Subcutaneous abdominal adipose tissue (tissue), 5 donors: ENCODE measurements around the gene CA7.

Experiments used
- H3K27ac ChIP-seq: one replicate; pipeline ENCODE4 v1.7.0; 2013; ENCODE audit warnings: low read depth, mild to moderate bottlenecking, inconsistent platforms, low read length, moderate library complexity
- H3K27me3 ChIP-seq, 5 donors: one replicate each; pipeline ENCODE4 v1.7.0; 2013; ENCODE audit warnings: low read length in 5 of 5, inconsistent platforms in 1 of 5; ENCODE audit not compliant: control insufficient read depth in 5 of 5, insufficient read depth in 4 of 5
- H3K36me3 ChIP-seq, 5 donors: one replicate each; pipeline ENCODE4 v1.7.0; 2013; ENCODE audit warnings: low read length in 5 of 5; ENCODE audit not compliant: control insufficient read depth in 5 of 5, insufficient read depth in 5 of 5
- H3K4me1 ChIP-seq, 5 donors: one replicate each; pipeline ENCODE4 v1.7.0; 2013; ENCODE audit warnings: low read length in 5 of 5, mild to moderate bottlenecking in 3 of 5, moderate library complexity in 1 of 5; ENCODE audit not compliant: control insufficient read depth in 5 of 5, insufficient read depth in 5 of 5
- H3K4me3 ChIP-seq, 5 donors: one replicate each; pipeline ENCODE4 v1.7.0; 2013; ENCODE audit warnings: low read length in 5 of 5, low read depth in 1 of 5
- H3K9ac ChIP-seq, 5 donors: one replicate each; pipeline ENCODE4 v1.7.0; 2013; ENCODE audit warnings: low read length in 5 of 5, mild to moderate bottlenecking in 4 of 5, moderate library complexity in 3 of 5
- H3K9me3 ChIP-seq, 5 donors: one replicate each; pipeline ENCODE4 v1.7.0; 2013; ENCODE audit warnings: low read length in 5 of 5; ENCODE audit not compliant: control insufficient read depth in 5 of 5
- donor health status: healthy.
- donor health status: healthy.
- donor health status: healthy.
- donor health status: healthy.
- donor health status: healthy.

The CA7 gene

DNA sequence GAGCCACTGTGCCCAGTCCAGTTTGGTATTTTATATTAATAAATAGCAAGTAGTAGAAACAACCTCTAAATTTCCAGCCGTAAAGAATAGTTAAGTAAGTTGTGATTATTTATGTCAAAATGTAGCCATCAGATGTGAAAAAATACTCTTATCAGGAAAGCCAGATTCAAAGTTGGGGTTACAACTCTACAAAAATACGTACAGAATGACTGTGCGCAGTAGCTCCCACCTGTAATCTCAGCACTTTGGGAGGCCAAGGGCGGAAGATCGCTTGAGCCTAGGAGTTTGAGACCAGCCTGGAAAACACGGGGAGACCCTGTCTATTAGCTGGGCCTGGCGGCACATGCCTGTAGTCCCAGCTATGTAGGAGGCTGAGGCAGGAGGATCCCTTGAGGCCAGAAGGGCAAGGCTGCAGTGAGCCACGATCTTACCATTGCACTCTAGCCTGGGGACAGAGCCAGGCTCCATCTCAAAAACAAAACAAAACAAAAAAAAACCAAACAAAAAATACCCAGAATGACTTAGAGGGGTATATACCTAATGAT lies 37.8 kb downstream of the CA7 start:
- Histone ChIP-seq H3K27me3 (no peaks in the 10 kb centered on the region), H3K4me1 (peaks cover 0 to 56% (median 26%) of the 10 kb centered on the region in 5 donors), H3K27ac (peak overlapping the region; percentile 74), H3K9me3 (no peaks in the 10 kb centered on the region), H3K4me3 (peak overlapping the region in 4 of 5 donors; percentile 50 to 97 (median 82)), H3K36me3 (peaks cover 6 to 24% (median 22%) of the 10 kb centered on the region in 5 donors), H3K9ac (peak overlapping the region in 1 of 5 donors; percentile 86)

DNA sequence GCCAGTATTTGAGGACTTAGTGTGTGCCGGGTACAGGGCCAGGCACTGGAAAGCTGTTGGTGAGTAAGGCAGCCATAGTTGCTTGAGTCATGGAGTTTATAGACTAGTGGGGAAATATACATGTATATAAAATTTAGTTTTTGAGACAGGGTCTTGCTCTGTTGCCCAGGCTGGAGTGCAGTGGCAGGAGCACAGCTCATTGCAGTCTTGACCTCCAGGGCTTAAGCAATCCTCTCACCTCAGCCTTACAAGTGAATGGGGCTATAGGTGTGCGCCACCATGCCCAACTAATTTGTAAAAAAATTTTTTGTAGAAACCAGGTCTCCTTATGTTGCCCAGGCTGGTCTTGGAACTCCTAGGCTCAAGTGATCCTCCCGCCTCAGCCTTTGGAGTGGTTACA lies 38.5 kb downstream of the CA7 start:
- peak overlapping the region; percentile 74 for H3K27ac ChIP-seq
- no peaks in the 10 kb centered on the region for H3K9me3 ChIP-seq
- H3K4me1 ChIP-seq = peaks cover 0 to 56% (median 26%) of the 10 kb centered on the region in 5 donors
- no peak overlapping the region for H3K9ac ChIP-seq
- H3K4me3 ChIP-seq = no peak overlapping the region
- no peaks in the 10 kb centered on the region for H3K27me3 ChIP-seq
- H3K36me3 ChIP-seq = peaks cover 9 to 25% (median 22%) of the 10 kb centered on the region in 5 donors

- Histone ChIP-seq H3K36me3 (peaks cover 9 to 25% (median 24%) of the 10 kb centered on the region in 5 donors), H3K4me3 (no peak overlapping the region), H3K4me1 (peaks cover 0 to 44% (median 16%) of the 10 kb centered on the region in 5 donors), H3K9ac (peak overlapping the region in 2 of 5 donors; percentile 18 to 41), H3K9me3 (no peaks in the 10 kb centered on the region), H3K27me3 (no peaks in the 10 kb centered on the region), H3K27ac (no peak overlapping the region)
Observed at GRCh38 chr16:66885491-66885890, 41.3 kb downstream of the CA7 start.

GRCh38 chr16:66886321-66886720 lies 42.1 kb downstream of the CA7 start:
- H3K9me3 ChIP-seq = no peaks in the 10 kb centered on the region
- H3K4me3 ChIP-seq = no peak overlapping the region
- H3K27me3 ChIP-seq = no peaks in the 10 kb centered on the region
- H3K36me3 ChIP-seq = peaks cover 9 to 27% (median 24%) of the 10 kb centered on the region in 5 donors
- no peak overlapping the region for H3K27ac ChIP-seq
- H3K9ac ChIP-seq = peak overlapping the region in 1 of 5 donors; percentile 17
- peaks cover 0 to 39% (median 9%) of the 10 kb centered on the region in 5 donors for H3K4me1 ChIP-seq

DNA sequence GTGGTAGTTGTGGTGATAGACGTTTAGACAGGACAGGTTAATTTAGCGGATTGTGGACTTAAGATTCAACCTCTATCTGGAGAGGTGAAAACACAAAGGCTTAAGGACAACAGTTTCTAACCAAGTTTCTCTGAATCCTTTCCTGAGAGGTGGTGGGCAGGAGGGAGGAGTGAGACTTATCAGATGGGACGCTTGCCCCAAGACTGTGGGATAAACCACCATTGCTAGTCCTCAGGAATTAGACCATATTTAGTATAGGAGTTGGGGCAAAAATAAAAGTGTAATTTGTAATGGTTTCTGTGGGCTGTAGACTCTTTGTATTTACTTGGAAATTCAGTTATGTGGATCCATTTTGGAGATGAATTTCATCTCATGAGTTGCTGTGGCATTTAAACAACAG lies 42.7 kb downstream of the CA7 start:
- H3K27me3 ChIP-seq = no peaks in the 10 kb centered on the region

DNA sequence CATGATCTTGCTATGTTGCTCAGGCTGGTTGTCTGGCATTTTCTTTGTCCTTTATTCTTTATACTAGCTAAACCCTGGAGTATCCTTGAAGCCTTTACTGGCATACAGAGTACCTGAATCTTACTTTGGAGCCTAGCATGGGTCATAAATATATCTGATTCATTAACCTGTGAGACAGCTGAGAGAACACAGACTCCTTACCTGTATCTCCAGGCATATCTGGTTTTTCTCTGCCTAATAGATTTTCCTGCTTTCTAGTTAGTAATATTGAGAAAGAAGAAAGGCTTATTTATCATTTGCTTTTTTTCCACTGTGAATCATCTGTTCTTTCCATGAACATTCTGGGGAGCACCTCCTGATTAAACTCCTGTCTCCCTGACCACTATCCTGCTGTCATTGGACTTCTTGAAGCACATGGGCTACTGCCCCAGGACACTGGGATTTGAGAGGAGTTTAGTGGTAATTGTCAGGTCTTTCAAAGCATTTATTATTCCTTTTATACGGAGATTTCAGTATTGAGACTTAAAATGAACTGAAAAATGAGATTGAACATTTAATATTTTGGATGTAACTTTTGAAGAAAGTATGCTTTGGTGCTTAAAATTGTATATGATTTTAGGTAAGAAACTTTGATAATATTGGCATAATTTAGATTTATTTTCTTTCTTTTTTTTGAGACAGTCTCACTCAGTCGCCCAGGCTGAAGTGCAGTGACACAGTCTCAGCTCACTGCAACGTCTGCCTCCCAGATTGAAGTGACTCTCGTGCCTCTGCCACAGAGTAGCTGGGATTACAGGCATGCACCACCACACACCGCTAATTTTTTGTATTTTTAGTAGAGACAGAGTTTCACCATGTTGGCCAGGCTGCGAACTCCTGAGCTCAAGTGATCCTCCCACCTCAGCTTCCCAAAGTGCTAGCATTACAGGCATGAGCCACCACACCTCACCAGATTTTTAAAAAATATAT lies 44.7 kb downstream of the CA7 start:
- Histone ChIP-seq H3K9ac (peak overlapping the region in 1 of 5 donors; percentile 39), H3K4me1 (peaks cover 0 to 24% (median 5%) of the 10 kb centered on the region in 5 donors)

More for the DNA sequence above, 42.7 kb downstream of the CA7 start:
- Histone ChIP-seq H3K4me3 (no peak overlapping the region), H3K9me3 (no peaks in the 10 kb centered on the region), H3K9ac (peak overlapping the region in 2 of 5 donors; percentile 3 to 22), H3K27ac (no peak overlapping the region), H3K36me3 (peaks cover 9 to 28% (median 24%) of the 10 kb centered on the region in 5 donors), H3K4me1 (peaks cover 0 to 34% (median 8%) of the 10 kb centered on the region in 5 donors)

GRCh38 chr16:66889622-66890021 lies 45.4 kb downstream of the CA7 start:
- peaks cover 9 to 30% (median 21%) of the 10 kb centered on the region in 5 donors for H3K36me3 ChIP-seq

More for the DNA sequence above, 44.7 kb downstream of the CA7 start:
- H3K27me3 ChIP-seq = no peaks in the 10 kb centered on the region
- no peak overlapping the region for H3K4me3 ChIP-seq
- no peak overlapping the region for H3K27ac ChIP-seq
- H3K36me3 ChIP-seq = peaks cover 9 to 32% (median 24%) of the 10 kb centered on the region in 5 donors
- no peaks in the 10 kb centered on the region for H3K9me3 ChIP-seq

DNA sequence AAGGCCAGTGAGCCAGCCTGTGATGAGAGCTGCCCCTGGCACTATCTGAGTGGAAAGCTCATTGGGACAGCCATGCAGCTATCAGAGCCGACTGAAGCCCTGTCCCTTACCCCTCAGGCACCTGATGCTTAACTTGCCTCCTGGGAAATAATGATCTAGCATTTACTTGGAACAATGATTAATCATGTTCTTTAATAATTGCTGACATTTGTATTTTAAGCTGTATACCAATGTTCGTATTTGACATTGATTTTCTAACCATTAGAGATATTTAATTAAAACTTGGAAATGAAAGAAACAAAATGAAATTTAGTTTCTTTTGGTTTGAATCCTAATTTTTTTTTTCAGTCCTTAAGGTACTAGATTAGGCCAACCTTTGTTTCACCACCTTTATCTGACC lies 46.6 kb downstream of the CA7 start:
- H3K9me3 ChIP-seq = no peaks in the 10 kb centered on the region
- no peak overlapping the region for H3K4me3 ChIP-seq
- peaks cover 9 to 18% (median 9%) of the 10 kb centered on the region in 5 donors for H3K36me3 ChIP-seq
- no peaks in the 10 kb centered on the region for H3K27me3 ChIP-seq
- no peak overlapping the region for H3K27ac ChIP-seq
- peaks cover 0 to 11% (median 5%) of the 10 kb centered on the region in 5 donors for H3K4me1 ChIP-seq
- H3K9ac ChIP-seq = peak overlapping the region in 1 of 5 donors; percentile 42

More at GRCh38 chr16:66889622-66890021, 45.4 kb downstream of the CA7 start:
- Histone ChIP-seq H3K27me3 (no peaks in the 10 kb centered on the region), H3K27ac (no peak overlapping the region), H3K4me1 (peaks cover 0 to 23% (median 5%) of the 10 kb centered on the region in 5 donors), H3K9ac (no peak overlapping the region), H3K9me3 (no peaks in the 10 kb centered on the region), H3K4me3 (no peak overlapping the region)

DNA sequence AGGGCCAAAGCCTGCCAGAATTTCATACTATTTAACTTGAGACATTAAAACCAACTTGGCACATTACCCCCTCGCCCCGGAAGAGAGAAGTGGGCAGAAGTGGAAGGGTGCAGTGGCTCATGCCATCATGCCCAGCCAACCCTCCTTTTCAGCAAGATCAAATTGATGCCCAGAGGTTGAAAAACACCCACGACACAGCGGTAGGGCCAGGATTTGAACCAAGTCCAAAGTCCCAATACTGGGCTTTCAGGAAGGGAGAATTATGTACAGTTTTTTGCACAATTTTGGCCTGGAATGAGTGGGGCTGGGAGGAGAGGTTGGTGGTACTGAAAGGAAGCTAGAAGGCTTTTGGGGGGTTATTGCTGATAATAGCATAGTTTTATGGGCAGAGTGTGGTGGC lies 47.1 kb downstream of the CA7 start:
- Histone ChIP-seq H3K4me3 (no peak overlapping the region), H3K4me1 (peaks cover 0 to 10% (median 3%) of the 10 kb centered on the region in 5 donors), H3K9ac (no peak overlapping the region), H3K27me3 (no peaks in the 10 kb centered on the region), H3K36me3 (peaks cover 8 to 16% (median 13%) of the 10 kb centered on the region in 5 donors), H3K27ac (no peak overlapping the region), H3K9me3 (no peaks in the 10 kb centered on the region)

DNA sequence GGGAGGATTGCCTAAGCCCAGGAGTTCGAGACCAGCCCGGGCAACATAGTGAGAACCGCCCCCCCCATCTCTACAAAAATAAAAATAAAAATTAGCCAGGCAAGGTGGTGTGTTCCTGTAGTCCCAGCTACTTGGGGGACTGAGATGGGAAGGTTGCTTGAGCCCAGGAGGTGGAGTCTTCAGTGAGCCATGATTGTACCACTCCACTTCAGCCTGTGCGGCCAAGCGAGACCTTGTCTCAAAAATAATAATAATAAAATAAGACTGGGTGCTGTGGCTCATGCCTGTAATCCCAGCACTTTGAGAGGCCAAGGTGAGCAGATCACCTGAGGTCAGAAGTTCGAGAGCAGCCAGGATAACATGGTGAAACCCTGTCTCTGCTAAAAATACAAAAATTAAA lies 47.6 kb downstream of the CA7 start:
- no peaks in the 10 kb centered on the region for H3K27me3 ChIP-seq
- H3K36me3 ChIP-seq = peaks cover 4 to 12% (median 8%) of the 10 kb centered on the region in 5 donors
- H3K9me3 ChIP-seq = no peaks in the 10 kb centered on the region
- H3K27ac ChIP-seq = no peak overlapping the region
- H3K9ac ChIP-seq = no peak overlapping the region
- H3K4me3 ChIP-seq = no peak overlapping the region
- peaks cover 0 to 6% (median under 1%) of the 10 kb centered on the region in 5 donors for H3K4me1 ChIP-seq
